ENCODE measurements around the gene WDR62.

- TF ChIP-seq CTCF (IDR thresholded peaks at IDR 0.05) (no peak), POLR2A (IDR thresholded peaks at IDR 0.05) (no peak)
These were observed 39.0 kb downstream of the WDR62 start for GRCh38 chr19:36093687-36094086.
